SIG-M5 treated with dmso at 0.1 percent for 504 hours (cell line): ENCODE measurements around the gene CDK5RAP3.
"Not testable (repeated sequence)": the region's sequence is repeated elsewhere in the genome, so short reads cannot be mapped to it uniquely, and the experiment has no call there.

Experiments used
- DNase-seq: peaks from one replicate; lab custom pipeline; 2025; ENCODE audit not compliant: unreplicated experiment; lab: John Stamatoyannopoulos, UW

The CDK5RAP3 gene, protein sequence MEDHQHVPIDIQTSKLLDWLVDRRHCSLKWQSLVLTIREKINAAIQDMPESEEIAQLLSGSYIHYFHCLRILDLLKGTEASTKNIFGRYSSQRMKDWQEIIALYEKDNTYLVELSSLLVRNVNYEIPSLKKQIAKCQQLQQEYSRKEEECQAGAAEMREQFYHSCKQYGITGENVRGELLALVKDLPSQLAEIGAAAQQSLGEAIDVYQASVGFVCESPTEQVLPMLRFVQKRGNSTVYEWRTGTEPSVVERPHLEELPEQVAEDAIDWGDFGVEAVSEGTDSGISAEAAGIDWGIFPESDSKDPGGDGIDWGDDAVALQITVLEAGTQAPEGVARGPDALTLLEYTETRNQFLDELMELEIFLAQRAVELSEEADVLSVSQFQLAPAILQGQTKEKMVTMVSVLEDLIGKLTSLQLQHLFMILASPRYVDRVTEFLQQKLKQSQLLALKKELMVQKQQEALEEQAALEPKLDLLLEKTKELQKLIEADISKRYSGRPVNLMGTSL

DNA sequence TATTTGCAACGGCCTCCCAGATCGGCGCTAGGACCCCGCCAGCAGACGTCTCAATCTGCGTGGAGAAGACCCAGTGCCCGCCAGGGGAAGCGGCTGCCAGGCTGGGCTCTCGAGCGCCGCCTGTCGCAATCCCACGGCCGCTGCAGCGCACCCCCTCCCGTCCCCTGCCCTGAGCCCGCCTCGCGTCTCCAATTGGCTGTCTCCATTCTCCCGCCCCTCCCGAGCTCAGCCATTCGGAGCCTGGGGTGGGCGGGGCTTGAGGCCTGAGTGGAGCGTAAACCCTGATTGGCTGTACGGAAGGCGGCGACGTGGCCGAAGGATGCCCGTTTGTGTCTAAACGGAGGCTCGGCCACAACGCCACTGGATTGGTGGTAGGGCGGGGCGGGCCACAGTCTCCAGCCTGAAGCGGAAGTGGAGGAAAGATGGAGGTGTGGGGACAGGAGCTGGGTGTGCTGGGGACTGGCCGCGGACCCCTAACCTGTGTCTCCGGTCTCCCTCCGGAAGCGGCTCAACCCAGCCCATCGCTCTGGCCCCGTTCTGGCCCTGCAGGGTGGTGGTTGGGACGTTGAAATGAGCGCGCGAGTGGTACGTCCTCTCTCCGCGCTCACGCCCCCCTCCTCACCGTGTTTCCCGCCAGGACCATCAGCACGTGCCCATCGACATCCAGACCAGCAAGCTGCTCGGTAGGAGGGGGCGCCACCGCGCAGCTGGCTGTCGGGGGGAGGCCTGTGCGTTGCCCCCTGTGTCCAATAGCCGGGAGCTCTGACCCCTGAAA, at the start of gene CDK5RAP3:
CDK5RAP3 (plus strand) TSS at position 389 of the 775 bp plus-strand sequence; CDS start at position 423, 34 bp downstream.
- DNase-seq = peak; percentile 100

DNA sequence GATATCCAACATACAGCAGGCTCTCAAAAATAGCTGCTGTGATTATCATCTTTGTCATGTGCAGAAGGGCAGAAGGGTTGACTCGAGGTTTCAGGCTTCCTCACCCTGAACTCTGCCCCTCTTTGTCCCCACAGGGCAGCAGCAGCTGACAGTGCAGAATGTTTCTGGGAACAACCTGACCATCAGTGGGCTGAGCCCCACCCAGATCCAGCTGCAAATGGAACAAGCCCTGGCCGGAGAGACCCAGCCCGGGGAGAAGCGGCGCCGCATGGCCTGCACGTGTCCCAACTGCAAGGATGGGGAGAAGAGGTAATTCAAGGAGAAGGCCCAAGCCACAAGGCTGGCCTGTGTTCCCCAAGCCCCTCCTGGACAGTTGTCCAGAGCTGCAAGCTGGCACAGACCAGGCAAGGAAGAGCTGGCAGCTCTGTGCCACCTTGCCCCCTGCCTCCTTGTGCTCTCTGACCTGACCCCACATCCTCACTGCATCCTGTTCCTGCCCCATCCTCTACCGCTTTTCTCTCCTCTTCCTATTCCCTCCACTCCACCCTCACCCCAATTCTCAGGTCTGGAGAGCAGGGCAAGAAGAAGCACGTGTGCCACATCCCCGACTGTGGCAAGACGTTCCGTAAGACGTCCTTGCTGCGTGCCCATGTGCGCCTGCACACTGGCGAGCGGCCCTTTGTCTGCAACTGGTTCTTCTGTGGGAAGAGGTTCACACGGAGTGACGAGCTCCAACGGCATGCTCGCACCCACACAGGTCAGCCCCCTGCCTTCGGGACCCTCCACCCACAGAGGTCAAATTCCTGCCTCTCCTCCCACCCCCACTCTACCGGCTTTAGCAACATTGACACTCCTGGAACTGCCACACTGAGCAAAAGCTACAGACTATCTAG, 45.9 kb upstream of the CDK5RAP3 start:
- DNase-seq = no peak

DNA sequence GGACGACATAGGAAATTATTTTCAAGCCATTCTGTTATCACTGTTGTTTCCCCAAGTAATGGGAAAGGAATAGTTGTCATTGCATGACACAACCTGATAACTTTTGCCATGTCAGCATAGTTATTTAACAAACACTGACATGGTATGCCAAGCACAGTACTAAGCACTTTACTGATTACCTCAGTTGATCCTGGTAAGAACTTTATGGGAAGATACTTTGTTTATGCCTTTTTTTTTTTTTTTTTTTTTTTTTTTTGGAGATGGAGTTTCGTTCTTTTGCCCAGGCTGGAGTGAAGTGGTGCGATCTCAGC, 45.3 kb upstream of the CDK5RAP3 start:
- DNase-seq = no peak

DNA sequence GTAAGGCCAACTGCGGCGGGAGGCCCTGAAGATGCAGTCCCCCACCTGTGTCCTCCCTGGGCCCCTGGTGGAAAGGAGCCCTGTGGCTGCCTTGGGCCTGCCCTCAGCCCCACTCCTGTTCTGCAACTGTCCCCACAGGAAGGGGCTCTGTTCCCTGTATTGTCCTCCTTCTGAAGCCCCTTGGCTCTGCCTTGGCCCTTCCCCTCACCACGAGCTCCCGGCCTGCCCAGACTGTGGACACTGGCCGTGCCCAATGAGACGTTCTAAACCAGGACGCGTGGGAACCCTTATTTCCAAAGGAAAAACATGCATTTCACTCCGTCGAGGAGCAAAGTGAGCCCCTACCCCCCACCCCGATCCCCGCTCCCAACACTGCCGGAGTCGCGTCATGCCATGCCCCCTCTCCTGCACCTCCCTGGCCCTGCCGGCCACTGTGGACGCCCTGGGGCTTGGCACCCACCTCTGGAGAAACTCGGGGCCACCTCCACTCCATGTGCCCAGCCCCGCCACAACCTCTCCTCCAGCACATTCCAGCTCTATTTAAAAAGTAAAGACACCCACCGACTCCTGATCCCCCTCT, 43.0 kb upstream of the CDK5RAP3 start:
- DNase-seq = no peak

DNA sequence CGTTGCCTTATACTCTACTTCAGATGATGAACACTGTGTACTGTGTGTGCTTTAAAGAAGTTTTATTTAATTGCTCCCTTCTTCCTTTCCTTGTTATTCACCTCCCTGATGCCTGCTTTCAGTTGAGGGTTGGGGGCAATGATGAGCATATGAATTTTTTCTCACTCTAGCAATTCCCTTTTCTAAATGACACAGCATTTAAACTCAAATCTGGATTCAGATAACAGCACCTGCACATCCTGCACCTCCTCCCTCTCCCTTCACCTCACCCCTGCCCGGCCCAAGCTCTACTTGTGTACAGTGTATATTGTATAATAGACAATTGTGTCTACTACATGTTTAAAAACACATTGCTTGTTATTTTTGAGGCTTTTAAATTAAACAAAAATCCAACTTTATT, 42.5 kb upstream of the CDK5RAP3 start:
- DNase-seq = no peak

DNA sequence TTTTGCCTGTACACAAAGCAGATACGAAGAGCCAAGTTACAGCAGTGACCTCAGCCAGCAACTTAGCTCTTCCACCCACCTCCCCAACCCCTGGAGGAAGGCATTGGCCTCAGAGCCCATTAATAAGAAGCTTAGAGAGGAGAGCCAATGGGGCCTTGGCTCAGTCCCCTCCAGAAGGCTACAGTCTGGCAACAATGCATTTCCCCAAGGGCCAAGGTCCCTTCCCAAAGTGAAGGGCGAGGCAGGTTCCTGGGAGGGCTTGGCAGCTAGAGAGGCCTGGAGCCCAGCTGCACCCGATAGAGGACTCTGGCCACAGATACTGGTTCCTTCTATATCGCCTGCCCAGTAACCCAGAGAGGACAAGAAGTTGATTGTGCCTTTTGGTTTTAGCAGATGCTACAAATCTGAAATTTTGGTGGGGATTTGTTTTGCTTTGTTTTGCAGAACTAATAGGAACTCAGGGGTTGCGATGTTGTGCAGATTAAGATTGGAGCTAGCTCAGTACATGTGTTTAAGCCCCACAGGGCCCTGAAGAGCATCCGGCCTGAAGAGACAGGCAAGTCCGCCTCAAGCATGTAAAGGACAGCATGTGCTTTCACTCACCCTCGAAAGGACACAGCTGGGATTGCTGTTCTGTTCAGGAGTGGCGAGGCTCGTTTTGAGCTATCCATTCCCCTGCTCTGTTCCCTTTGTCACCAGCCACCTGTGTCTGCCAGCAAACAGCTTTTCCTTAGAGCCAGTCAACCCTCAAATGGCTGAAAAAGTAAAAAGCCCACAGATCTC, 41.5 kb upstream of the CDK5RAP3 start:
- no peak for DNase-seq

DNA sequence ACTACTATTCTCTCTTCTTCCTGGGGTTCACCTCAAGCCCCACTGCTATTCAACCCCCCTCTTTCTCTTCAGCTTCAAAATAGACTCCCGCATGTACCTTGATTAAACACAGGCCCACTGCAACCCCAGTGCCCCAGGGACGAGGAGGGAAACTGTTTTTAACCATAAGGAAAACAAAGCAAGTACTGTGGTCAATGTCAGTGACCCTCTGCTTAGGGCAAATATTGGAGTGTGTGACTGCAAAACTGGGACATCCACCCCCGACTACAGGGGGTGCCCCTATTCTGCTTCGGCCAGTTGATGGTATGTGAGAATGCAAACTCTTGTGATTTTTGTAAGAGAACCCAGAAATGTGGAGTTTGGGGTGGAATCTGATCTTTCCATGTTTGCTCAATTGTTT, 39.1 kb upstream of the CDK5RAP3 start:
- no peak for DNase-seq

DNA sequence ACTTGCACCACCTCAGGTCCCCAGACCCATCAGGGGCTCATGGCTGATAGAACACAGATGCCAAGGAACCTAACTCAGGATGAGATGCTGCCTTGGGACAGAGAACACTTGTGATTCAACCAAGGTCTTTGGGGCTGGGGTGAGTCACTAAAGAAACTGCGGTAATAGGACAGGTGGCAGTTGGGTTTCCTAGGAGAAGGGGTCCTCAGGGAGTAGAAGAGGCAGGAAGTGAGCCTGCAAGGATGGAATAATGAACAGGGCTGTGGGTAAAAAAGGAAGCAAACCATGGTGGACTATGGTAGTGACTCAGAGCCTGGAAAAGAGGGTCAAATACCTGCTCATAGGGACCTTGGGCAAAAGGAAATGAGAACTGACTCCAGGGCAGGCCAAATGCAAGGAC, 36.1 kb upstream of the CDK5RAP3 start:
- DNase-seq = no peak

DNA sequence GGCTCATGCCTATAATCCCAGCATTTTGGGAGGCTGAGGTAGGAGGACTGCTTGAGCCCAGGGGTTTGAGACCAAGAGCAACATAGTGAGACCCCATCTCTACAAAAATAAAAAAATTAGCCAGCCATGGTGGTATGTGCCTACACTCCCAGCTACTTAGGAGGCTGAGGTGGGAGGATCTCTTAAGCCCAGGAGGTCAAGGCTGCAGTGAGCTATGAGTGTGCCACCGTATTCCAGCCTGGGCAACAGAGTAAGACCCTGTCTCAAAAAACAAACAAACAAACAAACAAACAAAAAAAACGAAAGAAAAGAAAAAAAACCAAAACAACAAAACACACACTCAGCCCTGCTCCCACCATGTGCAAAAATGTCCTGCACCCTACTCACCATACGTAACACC, 35.4 kb upstream of the CDK5RAP3 start:
- not testable (repeated sequence) for DNase-seq

DNA sequence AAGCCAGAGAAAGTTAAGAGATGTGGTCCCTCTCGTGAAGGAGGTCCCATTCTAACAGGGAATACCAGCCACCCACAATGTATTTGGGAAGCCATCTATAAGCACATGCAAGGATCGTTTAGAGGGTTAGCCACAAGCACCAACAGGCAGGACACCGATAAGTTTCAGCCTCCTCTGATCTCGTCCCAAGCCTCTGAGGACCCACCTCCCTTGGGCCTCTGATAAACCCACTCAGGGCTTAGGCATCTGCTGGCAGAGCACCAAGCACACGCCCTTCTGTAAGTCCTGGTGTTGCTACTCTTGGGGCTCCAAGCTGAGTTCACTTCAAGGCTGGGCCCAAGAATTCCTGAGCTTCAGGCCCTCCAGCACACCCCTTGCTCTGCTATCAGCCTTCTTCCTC, 35.0 kb upstream of the CDK5RAP3 start:
- no peak for DNase-seq

DNA sequence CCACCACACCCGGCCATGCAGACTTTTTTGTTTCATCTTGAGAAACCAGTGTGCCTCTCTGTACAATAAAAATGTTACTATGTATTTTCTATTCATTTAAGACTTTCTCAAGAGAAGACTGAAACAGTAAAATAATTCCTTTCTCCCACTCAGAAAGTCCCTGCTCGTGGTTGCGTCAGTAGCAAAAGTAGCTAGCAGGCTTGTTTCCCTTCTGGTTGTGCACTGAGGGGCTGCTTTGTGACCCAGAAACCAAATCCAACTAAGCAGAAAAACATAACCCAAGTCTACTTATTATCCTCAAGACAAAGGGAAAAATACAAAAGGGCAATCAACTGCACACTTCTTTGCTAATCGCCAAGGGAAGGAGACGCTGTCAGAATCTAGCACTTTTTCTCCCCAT, 33.0 kb upstream of the CDK5RAP3 start:
- DNase-seq = no peak

DNA sequence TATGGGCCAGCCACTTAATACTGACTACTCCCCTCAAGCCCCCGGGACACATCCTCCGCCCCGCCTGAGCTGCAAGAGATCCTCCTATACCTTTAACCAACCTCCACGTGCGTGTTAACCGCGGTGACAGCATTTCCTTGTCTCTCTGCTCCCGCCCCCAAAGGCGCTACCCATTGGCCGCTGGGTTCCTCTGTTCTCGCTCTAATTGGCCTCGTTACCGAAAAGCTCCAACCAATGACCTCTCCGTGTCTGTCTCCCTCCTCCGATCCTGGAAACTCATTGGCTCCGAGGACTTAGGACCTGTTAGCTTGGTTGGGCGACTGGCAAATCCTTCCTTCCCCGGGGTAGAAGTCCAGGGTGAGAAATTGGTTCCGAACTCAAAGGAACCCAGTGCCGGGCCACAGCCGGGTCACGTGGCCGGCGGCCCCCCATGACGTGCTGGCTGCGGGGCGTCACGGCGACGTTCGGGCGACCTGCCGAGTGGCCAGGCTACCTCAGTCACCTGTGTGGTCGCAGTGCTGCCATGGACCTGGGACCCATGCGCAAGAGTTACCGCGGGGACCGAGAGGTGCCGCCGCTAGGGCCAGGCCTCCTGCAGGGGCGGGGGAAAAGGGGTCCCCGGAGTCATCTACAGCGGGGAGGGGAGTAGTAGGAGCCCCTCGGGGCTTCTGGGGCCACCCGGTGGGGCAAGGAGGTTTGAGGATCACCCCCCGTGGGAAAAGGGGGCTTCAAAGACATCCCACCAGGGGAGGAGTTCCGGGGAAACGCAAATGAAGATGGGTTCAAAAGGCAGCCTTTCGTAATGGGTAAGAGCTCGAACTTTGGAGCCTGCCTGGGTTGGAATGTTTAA, 29.4 kb upstream of the CDK5RAP3 start, which contains the start of gene PNPO:
PNPO (plus strand) TSS at position 326 of the 850 bp plus-strand sequence; CDS start at position 431, 105 bp downstream.
- peak; percentile 100 for DNase-seq

DNA sequence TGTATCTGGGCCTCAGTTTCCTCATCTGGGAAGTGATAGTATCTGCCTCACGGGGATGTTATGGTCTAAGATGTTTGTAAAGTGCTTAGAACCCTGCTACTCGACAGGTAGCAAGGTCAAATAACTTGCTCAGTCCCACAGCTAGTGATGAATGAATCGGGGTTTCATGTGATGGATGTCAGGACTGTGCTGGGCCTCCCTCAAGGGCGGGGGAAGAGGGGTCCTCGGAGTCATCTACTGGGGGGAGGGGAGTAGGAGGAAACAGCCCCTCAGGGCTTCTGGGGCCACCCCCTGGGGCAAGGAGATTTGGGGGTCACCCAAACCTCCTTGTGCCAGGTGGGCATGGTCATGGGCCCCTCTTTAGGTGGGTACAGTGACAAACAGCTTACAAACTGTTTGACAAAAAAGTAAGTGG, 28.8 kb upstream of the CDK5RAP3 start:
- DNase-seq = no peak

DNA sequence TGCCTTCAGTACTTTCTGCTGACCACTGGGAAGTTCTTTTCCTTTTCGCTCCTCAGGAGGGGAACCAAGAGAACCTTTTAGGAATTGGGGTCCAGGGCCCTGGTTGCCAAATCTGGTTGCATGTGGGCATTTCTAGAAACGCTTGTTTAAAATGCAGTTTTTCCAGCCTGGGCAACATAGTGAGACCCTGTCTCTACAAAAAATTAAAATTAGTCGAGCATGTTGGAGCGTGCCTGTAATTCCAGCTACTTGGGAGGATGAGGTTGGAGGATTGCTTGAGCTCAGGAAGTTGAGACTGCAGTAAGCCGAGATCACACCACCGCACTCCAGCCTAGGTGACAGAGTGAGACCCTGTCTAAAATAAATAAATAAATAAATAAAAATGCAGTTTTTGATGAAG, 28.3 kb upstream of the CDK5RAP3 start:
- DNase-seq = no peak

DNA sequence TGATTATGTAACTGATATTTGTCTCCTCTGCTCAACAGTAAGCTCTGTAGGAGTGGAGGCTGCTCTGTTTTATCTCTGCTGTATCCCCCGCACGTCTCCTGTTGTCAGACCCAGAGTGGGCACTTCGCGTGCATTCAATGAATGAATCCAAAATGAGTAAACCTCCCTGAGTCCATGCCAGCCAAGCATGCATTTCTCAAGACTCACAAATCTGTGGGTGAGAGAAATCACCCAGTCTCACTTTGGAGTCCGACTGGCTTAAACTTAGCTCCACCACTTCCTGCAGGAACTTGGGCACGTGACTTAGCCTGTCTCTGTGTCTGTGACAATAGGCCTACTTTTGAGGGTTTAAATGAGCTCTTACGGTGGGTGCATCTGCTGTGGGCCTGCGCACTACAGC, 25.8 kb upstream of the CDK5RAP3 start:
- no peak for DNase-seq

DNA sequence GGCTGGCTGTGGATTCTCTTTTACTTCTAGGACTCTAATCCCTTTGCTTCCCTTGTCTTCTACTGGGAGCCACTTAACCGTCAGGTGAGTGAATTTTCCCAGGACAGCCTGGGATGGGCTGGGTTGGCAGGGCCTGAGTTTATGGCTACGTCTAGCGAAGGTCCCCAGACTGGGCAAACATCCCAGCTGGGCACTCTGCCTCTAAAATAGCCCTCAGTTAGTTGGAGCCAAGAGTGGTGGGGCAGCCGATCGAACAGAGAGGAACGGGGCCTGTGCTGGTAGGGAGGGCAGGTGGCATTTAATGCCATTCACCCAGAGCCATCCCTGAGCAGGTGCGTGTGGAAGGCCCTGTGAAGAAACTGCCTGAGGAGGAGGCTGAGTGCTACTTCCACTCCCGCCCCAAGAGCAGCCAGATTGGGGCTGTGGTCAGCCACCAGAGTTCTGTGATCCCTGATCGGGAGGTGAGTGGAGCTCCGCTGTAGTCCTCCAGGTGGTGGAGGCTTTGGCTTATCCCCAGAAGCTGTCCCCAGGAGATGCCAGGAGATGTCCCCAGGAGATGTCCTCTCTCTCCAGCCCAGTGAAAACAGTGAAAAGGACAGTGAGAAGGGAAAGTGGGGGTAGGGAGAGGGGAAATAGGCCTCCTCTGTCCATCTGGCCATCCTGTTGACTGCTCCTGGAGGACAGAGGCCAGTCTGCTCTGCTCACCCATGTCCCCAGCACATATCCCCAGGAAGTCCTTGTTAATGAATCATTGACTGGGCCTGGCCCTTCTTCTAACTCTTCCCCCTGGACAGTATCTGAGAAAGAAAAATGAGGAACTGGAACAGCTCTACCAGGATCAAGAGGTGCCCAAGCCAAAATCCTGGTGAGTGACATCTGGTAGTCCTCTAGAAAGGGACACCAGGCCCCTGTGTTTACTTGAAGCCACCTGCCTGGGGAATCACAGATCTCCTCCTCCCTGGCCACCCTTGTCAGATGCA, 25.1 kb upstream of the CDK5RAP3 start:
- no peak for DNase-seq

DNA sequence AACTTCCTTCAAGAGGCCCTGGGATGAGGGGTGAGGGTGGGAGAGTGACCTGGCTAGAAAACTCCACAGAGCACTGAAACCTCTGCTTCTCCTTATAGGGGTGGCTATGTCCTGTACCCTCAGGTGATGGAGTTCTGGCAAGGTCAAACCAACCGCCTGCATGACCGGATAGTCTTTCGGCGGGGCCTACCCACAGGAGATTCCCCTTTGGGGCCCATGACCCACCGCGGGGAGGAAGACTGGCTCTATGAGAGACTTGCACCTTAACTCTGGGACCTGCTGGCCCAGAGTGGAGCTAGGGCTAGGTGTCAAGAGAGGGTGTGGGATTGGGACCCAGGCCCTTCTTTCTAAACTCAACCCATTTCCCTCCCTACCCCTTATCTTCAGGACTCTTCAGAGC, 24.4 kb upstream of the CDK5RAP3 start:
- DNase-seq = no peak

DNA sequence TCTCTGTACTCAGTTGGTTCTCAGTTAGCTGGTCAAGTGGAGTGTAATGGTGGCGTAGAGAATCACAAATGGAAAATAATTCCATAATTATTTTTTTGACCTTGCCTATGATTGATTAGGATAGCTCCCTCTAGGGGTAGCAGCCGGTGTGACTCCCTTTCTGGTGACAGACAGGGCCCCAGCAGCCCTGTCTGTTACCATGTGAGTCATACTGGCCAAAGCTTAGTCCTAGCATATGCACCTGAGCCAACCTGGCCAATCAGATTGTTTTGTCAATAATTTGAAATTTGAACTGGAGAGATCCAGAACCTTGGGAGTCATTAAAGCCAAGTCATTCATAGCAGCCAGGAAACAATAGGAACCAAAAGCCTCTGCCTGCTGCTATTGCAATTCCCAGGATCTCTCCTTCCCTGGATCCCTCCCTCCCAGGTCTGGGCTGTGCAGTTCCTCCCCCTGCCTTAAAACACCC, 23.9 kb upstream of the CDK5RAP3 start:
- DNase-seq = peak; percentile 90
